HepG2 (cell line): ENCODE measurements around the gene RSPRY1. TPM values are rescaled to one million over a fixed set of nuclear protein-coding genes. Genes with fewer than 3 reads are reported as not detected.

ENCODE experiments used
- ATAC-seq: fragments of 200-7000 bp; cut with Tn5 transposase; 3 replicates; pipeline ENCODE4 v1.9.1; 2020; ENCODE audit warnings: mild to moderate bottlenecking, moderate library complexity
- BruUV-seq: library from RNA; stranded (reverse); fragments of 400-500 nt; replicated peaks from 2 replicates; lab custom pipeline; 2021; lab: Mats Ljungman, UMichigan
- CTCF ChIA-PET: fragments of 300-600 bp; formaldehyde crosslinking; extraction: SDS; loops from one replicate; lab custom pipeline; 2021; ENCODE audit warnings: low total read pairs, inconsistent platforms, low intra/inter-chr PET ratio; lab: Yijun Ruan, JAX
- POLR2A ChIA-PET: fragments of 350-600 bp; sonication (Branson Sonifier 250); formaldehyde crosslinking; loops from one replicate; lab custom pipeline; 2020; ENCODE audit warnings: antibody characterized with exemption, inconsistent platforms; lab: Yijun Ruan, JAX
- DNase-seq: peaks from one replicate; pipeline ENCODE4 v3.0.0-alpha.2; 2015; ENCODE audit warnings: low spot score
- FAIRE-seq: peaks from 3 replicates; lab custom pipeline; 2011; peaks lifted over from hg19 to GRCh38; lab: Jason Lieb, UNC
- H2AFZ ChIP-seq: one replicate; pipeline ENCODE4 v1.6.1; 2011; ENCODE audit warnings: low read length, inconsistent platforms
- H3K27ac ChIP-seq: fragments of 300-600 bp; 3 replicates; pipeline ENCODE4 v1.8.0; 2011; ENCODE audit warnings: mixed run types, mild to moderate bottlenecking, mixed read lengths, low read length, inconsistent platforms; ENCODE audit not compliant: insufficient read depth; ENCODE audit errors: extremely low read length
- H3K27me3 ChIP-seq, 2 experiments: fragments of 200-600 bp in 1 of 2; 2 replicates in 1 of 2; 3 replicates in 1 of 2; pipeline versions ENCODE4 v1.6.0 to v1.8.0; 2011; ENCODE audit warnings: low read length in 2 of 2, mild to moderate bottlenecking in 2 of 2, moderate library complexity in 2 of 2, inconsistent platforms in 1 of 2; ENCODE audit not compliant: insufficient read depth in 2 of 2, control insufficient read depth in 1 of 2
- H3K36me3 ChIP-seq, 2 experiments: fragments of 200-600 bp in 1 of 2; replicated peaks in 1 of 2; 2 replicates in 1 of 2; 3 replicates in 1 of 2; pipeline versions ENCODE4 v1.5.1 to v1.8.0; 2011; ENCODE audit warnings: low read length in 2 of 2, inconsistent platforms in 1 of 2; ENCODE audit not compliant: insufficient read depth in 2 of 2, control insufficient read depth in 1 of 2
- H3K4me1 ChIP-seq: 2 replicates; pipeline ENCODE4 v1.5.1; 2012; ENCODE audit warnings: low read length, inconsistent platforms; ENCODE audit not compliant: insufficient read depth
- H3K4me2 ChIP-seq: 2 replicates; pipeline ENCODE4 v1.6.0; 2011; ENCODE audit warnings: low read depth, low read length, inconsistent platforms
- H3K4me3 ChIP-seq, 3 experiments: fragments of 200-600 bp in 1 of 3; sonication (generic), shearing (Covaris generic) in 1 of 3; replicated peaks in 1 of 3; 2 replicates each; pipeline ENCODE4 v1.5.1; 2011 to 2016; ENCODE audit warnings: low read length in 3 of 3, inconsistent platforms in 2 of 3, low read depth in 2 of 3, mild to moderate bottlenecking in 2 of 3, control low read depth in 1 of 3, mixed read lengths in 1 of 3; ENCODE audit not compliant: insufficient read depth in 1 of 3
- H3K79me2 ChIP-seq: one replicate; pipeline ENCODE4 v1.6.1; 2011; ENCODE audit warnings: low read length, inconsistent platforms; ENCODE audit not compliant: insufficient read depth
- H3K9ac ChIP-seq: 2 replicates; pipeline ENCODE4 v1.6.0; 2011; ENCODE audit warnings: mild to moderate bottlenecking, low read depth, low read length, inconsistent platforms; ENCODE audit not compliant: insufficient read depth
- H3K9me3 ChIP-seq: 2 replicates; pipeline ENCODE4 v1.5.1; 2012; ENCODE audit warnings: mild to moderate bottlenecking, low read length
- H4K20me1 ChIP-seq: 2 replicates; pipeline ENCODE4 v1.6.0; 2011; ENCODE audit warnings: inconsistent platforms, mild to moderate bottlenecking, low read length, moderate library complexity; ENCODE audit not compliant: insufficient read depth
- EED ChIP-seq: sonication (generic); formaldehyde crosslinking; IDR thresholded peaks from 2 replicates; pipeline ENCODE4 v1.5.0; 2020; ENCODE audit warnings: mild to moderate bottlenecking, missing genetic modification reagents
- EZH2 ChIP-seq: conservative IDR thresholded peaks from 2 replicates; pipeline ENCODE4 v1.6.1; 2012; ENCODE audit warnings: mild to moderate bottlenecking, low read depth, low read length, moderate library complexity
- KLF6 ChIP-seq: IDR thresholded peaks from 2 replicates; pipeline ENCODE4 v1.8.0; 2016; ENCODE audit warnings: missing biosample characterization, missing genetic modification reagents
- NCOA2 ChIP-seq: sonication (generic); formaldehyde crosslinking; IDR thresholded peaks from 2 replicates; pipeline ENCODE4 v1.8.0; 2022; ENCODE audit warnings: inconsistent platforms
- NPAS2 ChIP-seq: sonication (generic); formaldehyde crosslinking; IDR thresholded peaks from 2 replicates; pipeline ENCODE4 v1.8.0; 2022; ENCODE audit warnings: mild to moderate bottlenecking, missing genetic modification reagents, borderline replicate concordance
- RFX3 ChIP-seq: IDR thresholded peaks from 2 replicates; pipeline ENCODE4 v1.6.1; 2016; ENCODE audit warnings: missing biosample characterization, missing genetic modification reagents
- ZNF3 ChIP-seq: IDR thresholded peaks from 2 replicates; pipeline ENCODE4 v1.7.0; 2017; ENCODE audit warnings: inconsistent platforms
- ZNF780A ChIP-seq: sonication (generic); formaldehyde crosslinking; IDR thresholded peaks from 2 replicates; pipeline ENCODE4 v1.8.0; 2022; ENCODE audit warnings: mild to moderate bottlenecking, missing genetic modification reagents, moderate library complexity
- WGBS: methylation state at CpG from one replicate; pipeline ENCODE4 v1.1.6; 2017; ENCODE audit warnings: low lambda C conversion rate; 5-methylcytosine and 5-hydroxymethylcytosine counted together
- in situ Hi-C: cut with HindIII; loops from 2 replicates; pipeline ENCODE4 v1.10.0; 2017; ENCODE audit warnings: low pct_unique_long_range_greater_than_20kb; ENCODE audit not compliant: extremely low pct_ligation_motif_present
- intact Hi-C: fragments of 100-400 bp; cut with micrococcal nuclease; formaldehyde crosslinking; loops from one replicate; pipeline ENCODE4 v1.10.0; 2022; ENCODE audit not compliant: unreplicated experiment
- polyA plus RNA-seq, 8 experiments: library from polyadenylated mRNA; depleted of rRNA in 3 of 8; stranded (reverse) in 7 of 8; unstranded in 1 of 8; fragments of >200 nt; fragmentation: Illumina TruSeq in 4 of 8; extraction: Trizol in 4 of 8; gene quantifications; 2 replicates each; pipeline versions ENCODE4 v1.2.1 to v1.2.3, GENCODE V29; 2011 to 2016; ENCODE audit warnings: low read depth in 4 of 8, missing spikeins in 1 of 8, mixed read lengths in 1 of 8; ENCODE audit not compliant: insufficient read depth in 1 of 8
- total RNA-seq, 5 experiments: library from RNA; depleted of rRNA; stranded (reverse); fragments of >200 nt; fragmentation: Illumina TruSeq; extraction: Trizol; gene quantifications; 2 replicates each; pipeline ENCODE4 v1.2.3, GENCODE V29; 2016; ENCODE audit warnings: low read depth in 1 of 5
- TF ChIP-seq, protein P1 (sequence below): sonication (generic); formaldehyde crosslinking; IDR thresholded peaks from 2 replicates; pipeline ENCODE4 v1.5.1; 2020; ENCODE audit warnings: missing genetic modification reagents, mild to moderate bottlenecking, borderline replicate concordance
- TF ChIP-seq, protein P2 (sequence below): sonication (generic); formaldehyde crosslinking; IDR thresholded peaks from 2 replicates; pipeline ENCODE4 v1.8.0; 2022; ENCODE audit warnings: missing genetic modification reagents, mild to moderate bottlenecking, moderate library complexity, borderline replicate concordance

Gene RSPRY1
- total and polyA plus RNA-seq, 2 of the 13 experiments (the other 11 are each of a cell fraction or from before 2014, with no cell fraction given) = 53.4 to 61.0 TPM

DNA sequence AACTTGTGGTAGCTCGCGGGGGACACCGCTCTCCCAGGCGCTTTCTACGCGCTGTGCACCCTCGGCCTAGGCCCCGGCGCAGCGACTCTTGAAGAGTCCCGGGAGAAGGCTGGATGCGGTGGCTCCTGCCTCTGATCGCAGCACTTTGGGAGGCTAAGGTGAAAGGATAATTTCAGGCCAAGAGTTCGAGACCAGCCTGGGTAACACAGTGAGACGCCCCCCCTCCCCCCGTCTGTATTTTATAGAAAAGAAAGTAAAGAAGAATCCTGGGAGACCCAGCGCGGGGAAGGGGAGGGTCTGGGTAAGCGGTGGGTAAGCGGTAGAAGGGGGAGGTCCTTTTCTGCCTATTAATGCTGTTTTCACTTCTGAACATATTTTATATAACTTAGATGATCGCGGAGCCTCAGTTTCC, 98.8 kb downstream of the RSPRY1 start (continued):
- TF ChIP-seq, protein P1, sequence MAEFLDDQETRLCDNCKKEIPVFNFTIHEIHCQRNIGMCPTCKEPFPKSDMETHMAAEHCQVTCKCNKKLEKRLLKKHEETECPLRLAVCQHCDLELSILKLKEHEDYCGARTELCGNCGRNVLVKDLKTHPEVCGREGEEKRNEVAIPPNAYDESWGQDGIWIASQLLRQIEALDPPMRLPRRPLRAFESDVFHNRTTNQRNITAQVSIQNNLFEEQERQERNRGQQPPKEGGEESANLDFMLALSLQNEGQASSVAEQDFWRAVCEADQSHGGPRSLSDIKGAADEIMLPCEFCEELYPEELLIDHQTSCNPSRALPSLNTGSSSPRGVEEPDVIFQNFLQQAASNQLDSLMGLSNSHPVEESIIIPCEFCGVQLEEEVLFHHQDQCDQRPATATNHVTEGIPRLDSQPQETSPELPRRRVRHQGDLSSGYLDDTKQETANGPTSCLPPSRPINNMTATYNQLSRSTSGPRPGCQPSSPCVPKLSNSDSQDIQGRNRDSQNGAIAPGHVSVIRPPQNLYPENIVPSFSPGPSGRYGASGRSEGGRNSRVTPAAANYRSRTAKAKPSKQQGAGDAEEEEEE (CRISPR knock-in tag) = 0 out of 2 replicates have a peak, but pooled peaks have one; percentile 38
- TF ChIP-seq NPAS2 (CRISPR knock-in tag) (0 out of 2 replicates have a peak, but pooled peaks have one; percentile 12), RFX3 (CRISPR knock-in tag) (no peak), KLF6 (CRISPR knock-in tag) (no peak)

DNA sequence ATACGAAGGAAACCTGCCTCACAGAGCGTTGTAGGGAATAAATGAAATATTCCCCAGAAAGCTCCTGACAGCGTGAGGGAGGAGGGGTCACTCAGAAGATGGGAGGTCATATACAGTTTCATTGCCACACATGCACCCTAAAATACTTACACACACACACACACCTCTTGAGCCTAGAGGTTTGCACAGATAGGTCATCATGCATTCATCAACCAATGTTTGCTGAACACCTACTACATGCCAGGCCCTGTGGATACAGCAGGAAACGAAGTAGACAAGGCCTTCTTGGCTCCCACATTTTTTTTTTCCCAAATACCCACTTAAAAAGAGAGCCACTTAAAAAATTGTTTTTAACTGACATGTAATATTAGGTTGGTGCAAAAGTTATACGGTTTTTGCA, 99.2 kb downstream of the RSPRY1 start:
- in situ Hi-C loops = no loop called here
- H3K36me3 ChIP-seq = no peaks in the 10 kb centered on the region
- no peaks in the 10 kb centered on the region for H4K20me1 ChIP-seq
- H3K27me3 ChIP-seq = peaks cover 2 to 7% of the 10 kb centered on the region in 2 experiments; a peak in 3 of 5 replicates
- POLR2A ChIA-PET = interaction anchor here (3.1 kb wide), 1 partner anchor 87 kb away, joined by 8 read pairs; the partner anchor contains the start of gene CX3CL1
- intact Hi-C loops = no loop called here
- FAIRE-seq (no peak), DNase-seq (no peak), ATAC-seq (no peak)
- CTCF ChIA-PET = no interaction called here
- no peak overlapping the region for H3K9ac ChIP-seq
- WGBS = 68% methylated on average over 5 of the region's 5 CpGs
- H3K4me2 ChIP-seq = peak overlapping the region; percentile 89
- TF ChIP-seq EED (CRISPR knock-in tag) (no peak), NCOA2 (CRISPR knock-in tag) (no peak), ZNF780A (CRISPR knock-in tag) (0 out of 2 replicates have a peak, but pooled peaks have one; percentile 40), EZH2 (no peak), ZNF3 (CRISPR knock-in tag) (peak; percentile 93), KLF6 (CRISPR knock-in tag) (no peak)
- TF ChIP-seq, protein P2, sequence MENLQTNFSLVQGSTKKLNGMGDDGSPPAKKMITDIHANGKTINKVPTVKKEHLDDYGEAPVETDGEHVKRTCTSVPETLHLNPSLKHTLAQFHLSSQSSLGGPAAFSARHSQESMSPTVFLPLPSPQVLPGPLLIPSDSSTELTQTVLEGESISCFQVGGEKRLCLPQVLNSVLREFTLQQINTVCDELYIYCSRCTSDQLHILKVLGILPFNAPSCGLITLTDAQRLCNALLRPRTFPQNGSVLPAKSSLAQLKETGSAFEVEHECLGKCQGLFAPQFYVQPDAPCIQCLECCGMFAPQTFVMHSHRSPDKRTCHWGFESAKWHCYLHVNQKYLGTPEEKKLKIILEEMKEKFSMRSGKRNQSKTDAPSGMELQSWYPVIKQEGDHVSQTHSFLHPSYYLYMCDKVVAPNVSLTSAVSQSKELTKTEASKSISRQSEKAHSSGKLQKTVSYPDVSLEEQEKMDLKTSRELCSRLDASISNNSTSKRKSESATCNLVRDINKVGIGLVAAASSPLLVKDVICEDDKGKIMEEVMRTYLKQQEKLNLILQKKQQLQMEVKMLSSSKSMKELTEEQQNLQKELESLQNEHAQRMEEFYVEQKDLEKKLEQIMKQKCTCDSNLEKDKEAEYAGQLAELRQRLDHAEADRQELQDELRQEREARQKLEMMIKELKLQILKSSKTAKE (CRISPR knock-in tag) = 0 out of 2 replicates have a peak, but pooled peaks have one; percentile 20
- no peak overlapping the region for H3K27ac ChIP-seq
- no peaks in the 10 kb centered on the region for H3K9me3 ChIP-seq
- H3K4me3 ChIP-seq = peak overlapping the region in 2 of 3 experiments; percentile 78 to 91; a peak in 2 of 6 replicates
- H3K79me2 ChIP-seq = peaks cover 33% of the 10 kb centered on the region
- BruUV-seq = no TSS peak
- H2AFZ ChIP-seq = no peak overlapping the region
- peaks cover 86% of the 10 kb centered on the region for H3K4me1 ChIP-seq
